Adipocyte (in vitro differentiated cells): ENCODE data around the gene EEFSEC.

Source experiments
- DNase-seq: peaks from one replicate; pipeline ENCODE4 v3.0.0-alpha.2; 2015; ENCODE audit warnings: low read depth
- H3K27me3 ChIP-seq: replicated peaks from 2 replicates; pipeline ENCODE4 v1.7.0; 2013; ENCODE audit warnings: mild to moderate bottlenecking, low read length, moderate library complexity; ENCODE audit not compliant: control insufficient read depth, insufficient read depth
- H3K36me3 ChIP-seq: 2 replicates; pipeline ENCODE4 v1.7.0; 2013; ENCODE audit warnings: low read length, mild to moderate bottlenecking, moderate library complexity; ENCODE audit not compliant: control insufficient read depth, insufficient read depth, severe bottlenecking
- H3K4me1 ChIP-seq: 2 replicates; pipeline ENCODE4 v1.7.0; 2013; ENCODE audit warnings: mild to moderate bottlenecking, low read length, moderate library complexity; ENCODE audit not compliant: control insufficient read depth, insufficient read depth
- H3K4me3 ChIP-seq: 2 replicates; pipeline ENCODE4 v1.7.0; 2013; ENCODE audit warnings: mild to moderate bottlenecking, low read length, moderate library complexity
- H3K9ac ChIP-seq: 2 replicates; pipeline ENCODE4 v1.7.0; 2013; ENCODE audit warnings: mild to moderate bottlenecking, low read length, moderate library complexity
- H3K9me3 ChIP-seq: 2 replicates; pipeline ENCODE4 v1.7.0; 2013; ENCODE audit warnings: mild to moderate bottlenecking, low read length, moderate library complexity; ENCODE audit not compliant: control insufficient read depth

EEFSEC gene

GRCh38 chr3:128286691-128287090, 133.4 kb downstream of the EEFSEC start:
- no peak overlapping the region for H3K9ac ChIP-seq
- no peaks in the 10 kb centered on the region for H3K9me3 ChIP-seq
- H3K27me3 ChIP-seq = no peaks in the 10 kb centered on the region
- peaks cover 9% of the 10 kb centered on the region for H3K4me1 ChIP-seq
- no peak for DNase-seq
- no peak overlapping the region for H3K4me3 ChIP-seq
- peaks cover 3% of the 10 kb centered on the region for H3K36me3 ChIP-seq

GRCh38 chr3:128287216-128287615, 133.9 kb downstream of the EEFSEC start:
- Histone ChIP-seq H3K36me3 (peaks cover 3% of the 10 kb centered on the region), H3K4me3 (no peak overlapping the region), H3K9me3 (no peaks in the 10 kb centered on the region), H3K9ac (no peak overlapping the region), H3K27me3 (no peaks in the 10 kb centered on the region), H3K4me1 (peaks cover 9% of the 10 kb centered on the region)
- DNase-seq = no peak

- Histone ChIP-seq H3K9ac (no peak overlapping the region), H3K27me3 (no peaks in the 10 kb centered on the region), H3K36me3 (peaks cover 3% of the 10 kb centered on the region), H3K4me1 (no peaks in the 10 kb centered on the region), H3K4me3 (no peak overlapping the region), H3K9me3 (no peaks in the 10 kb centered on the region)
- no peak for DNase-seq
Measured at GRCh38 chr3:128289534-128289933, 136.3 kb downstream of the EEFSEC start.

GRCh38 chr3:128290484-128290883, 137.2 kb downstream of the EEFSEC start:
- DNase-seq = no peak
- Histone ChIP-seq H3K4me1 (no peaks in the 10 kb centered on the region), H3K9me3 (no peaks in the 10 kb centered on the region)

GRCh38 chr3:128293930-128294329, 140.6 kb downstream of the EEFSEC start:
- no peak for DNase-seq
- peaks cover 3% of the 10 kb centered on the region for H3K4me1 ChIP-seq

More at GRCh38 chr3:128290484-128290883, 137.2 kb downstream of the EEFSEC start:
- no peak overlapping the region for H3K4me3 ChIP-seq
- H3K27me3 ChIP-seq = no peaks in the 10 kb centered on the region
- H3K36me3 ChIP-seq = peaks cover 3% of the 10 kb centered on the region
- no peak overlapping the region for H3K9ac ChIP-seq

GRCh38 chr3:128294999-128295468, 141.8 kb downstream of the EEFSEC start:
- H3K9ac ChIP-seq = no peak overlapping the region
- no peak for DNase-seq
- H3K4me3 ChIP-seq = no peak overlapping the region
- no peaks in the 10 kb centered on the region for H3K27me3 ChIP-seq
- peaks cover 3% of the 10 kb centered on the region for H3K4me1 ChIP-seq
- no peaks in the 10 kb centered on the region for H3K36me3 ChIP-seq
- H3K9me3 ChIP-seq = no peaks in the 10 kb centered on the region

More at GRCh38 chr3:128293930-128294329, 140.6 kb downstream of the EEFSEC start:
- Histone ChIP-seq H3K9ac (no peak overlapping the region), H3K36me3 (peaks cover 3% of the 10 kb centered on the region), H3K4me3 (no peak overlapping the region), H3K27me3 (no peaks in the 10 kb centered on the region), H3K9me3 (no peaks in the 10 kb centered on the region)

DNA sequence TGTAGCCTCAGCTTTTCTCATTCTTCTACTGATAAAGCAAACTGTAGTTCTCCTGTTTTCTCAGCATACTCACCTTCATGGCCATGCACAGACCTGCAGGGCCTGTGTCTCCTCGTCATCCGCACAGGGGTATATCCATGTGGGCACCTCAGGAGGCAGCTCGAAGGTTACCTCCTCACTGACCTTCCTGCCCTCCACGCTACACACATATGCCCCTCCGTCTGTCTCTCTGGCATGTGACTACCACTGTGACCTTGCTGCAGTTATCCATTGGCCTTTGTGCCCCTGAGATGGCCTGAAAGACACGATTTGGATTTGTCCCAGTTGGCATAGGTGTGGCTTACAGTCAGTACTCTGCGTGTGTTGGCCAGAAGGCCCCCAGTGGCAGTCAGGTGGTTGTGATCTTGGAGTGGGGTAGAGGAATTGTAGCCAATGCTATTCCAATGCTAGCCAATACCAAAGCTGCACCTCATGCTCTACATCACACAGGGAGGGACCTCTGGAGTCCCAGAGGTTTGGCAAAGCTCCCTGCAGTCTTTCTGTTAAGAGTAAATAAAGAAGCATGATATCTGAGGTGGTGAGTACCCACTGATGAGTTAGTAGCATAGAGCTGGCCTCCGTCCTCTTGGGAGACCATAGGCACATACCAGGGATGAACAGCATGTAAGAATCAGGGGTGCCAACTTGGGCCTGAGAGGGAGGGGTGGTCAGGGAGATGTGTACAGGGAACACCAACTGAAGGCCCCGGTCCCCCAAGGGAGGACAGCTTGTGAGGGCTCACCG, 143.4 kb downstream of the EEFSEC start:
- peaks cover 3% of the 10 kb centered on the region for H3K4me1 ChIP-seq
- DNase-seq = no peak
- no peak overlapping the region for H3K4me3 ChIP-seq
- H3K27me3 ChIP-seq = no peaks in the 10 kb centered on the region
- H3K9me3 ChIP-seq = no peaks in the 10 kb centered on the region
- no peaks in the 10 kb centered on the region for H3K36me3 ChIP-seq
- no peak overlapping the region for H3K9ac ChIP-seq

DNA sequence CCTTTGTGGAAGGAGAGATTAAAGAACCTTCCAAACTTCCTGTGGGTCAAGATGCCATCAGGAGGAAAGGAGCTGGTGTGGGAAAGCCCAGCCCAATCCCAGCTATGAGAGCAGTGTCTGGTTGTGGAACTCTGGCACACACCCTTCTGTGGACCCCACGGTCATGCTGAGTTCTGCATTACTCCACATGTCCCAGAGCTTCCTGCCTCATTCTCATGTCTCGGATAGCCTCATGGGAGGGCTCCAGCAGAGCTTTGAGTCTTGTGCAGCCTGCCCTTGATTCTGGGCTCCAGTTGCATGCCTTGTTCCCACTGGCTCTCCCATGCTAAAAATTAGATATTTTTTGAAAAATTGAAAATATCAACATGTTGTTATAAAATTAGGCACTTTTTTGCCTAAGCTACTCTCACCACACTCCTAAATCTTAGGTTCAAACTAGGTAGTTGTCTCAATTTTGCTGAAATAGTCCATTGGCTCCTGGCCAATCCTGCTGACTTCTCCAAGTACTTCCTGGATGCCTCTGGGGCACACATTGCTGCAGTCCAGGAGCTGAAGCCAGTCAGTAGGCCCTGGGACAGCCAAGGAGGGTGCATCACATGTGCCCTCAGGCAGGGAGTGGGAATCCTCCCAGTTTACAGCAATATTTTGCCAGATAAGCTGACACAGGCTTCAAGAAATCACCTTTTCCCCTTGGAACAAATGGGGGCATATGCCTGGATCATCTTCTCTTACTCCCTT, 144.3 kb downstream of the EEFSEC start:
- Histone ChIP-seq H3K27me3 (no peaks in the 10 kb centered on the region), H3K4me3 (no peak overlapping the region), H3K4me1 (peaks cover 3% of the 10 kb centered on the region), H3K36me3 (no peaks in the 10 kb centered on the region), H3K9ac (no peak overlapping the region), H3K9me3 (no peaks in the 10 kb centered on the region)
- DNase-seq = peak; percentile 67

GRCh38 chr3:128301186-128302023, 148.1 kb downstream of the EEFSEC start:
- DNase-seq = no peak
- H3K27me3 ChIP-seq = no peaks in the 10 kb centered on the region

GRCh38 chr3:128306481-128306880, 153.2 kb downstream of the EEFSEC start:
- Histone ChIP-seq H3K27me3 (no peaks in the 10 kb centered on the region), H3K9ac (no peak overlapping the region), H3K4me1 (no peaks in the 10 kb centered on the region), H3K4me3 (no peak overlapping the region), H3K36me3 (no peaks in the 10 kb centered on the region), H3K9me3 (no peaks in the 10 kb centered on the region)
- DNase-seq = no peak

More at GRCh38 chr3:128301186-128302023, 148.1 kb downstream of the EEFSEC start:
- H3K36me3 ChIP-seq = no peaks in the 10 kb centered on the region
- no peak overlapping the region for H3K4me3 ChIP-seq
- H3K9me3 ChIP-seq = no peaks in the 10 kb centered on the region
- H3K9ac ChIP-seq = no peak overlapping the region
- peaks cover 3% of the 10 kb centered on the region for H3K4me1 ChIP-seq
